Left lung (tissue), 10 donors: ENCODE data around the gene CDS2. TPM values are rescaled to one million over a fixed set of nuclear protein-coding genes. Genes with fewer than 3 reads are reported as not detected.

Source experiments
- ATAC-seq: fragments of 200-7000 bp; cut with Tn5 transposase; one replicate; pipeline ENCODE4 v1.9.1; 2020; ENCODE audit warnings: moderate library complexity
- DNase-seq, 4 donors: peaks; one replicate each; pipeline ENCODE4 v3.0.0-alpha.2; 2013 to 2020
- H3K27ac ChIP-seq, 2 donors: fragments of 200-600 bp; sonication (generic) in 1 of 2; one replicate each; pipeline versions ENCODE4 v1.5.0 to v1.8.0; 2020 to 2021
- H3K27me3 ChIP-seq, 2 donors: fragments of 200-600 bp; sonication (generic) in 1 of 2; one replicate each; pipeline versions ENCODE4 v1.5.0 to v1.8.0; 2020 to 2021
- H3K36me3 ChIP-seq, 2 donors: fragments of 200-600 bp; sonication (generic) in 1 of 2; one replicate each; pipeline versions ENCODE4 v1.5.0 to v1.8.0; 2020 to 2021
- H3K4me1 ChIP-seq, 2 donors: fragments of 200-600 bp; one replicate each; pipeline ENCODE4 v1.8.0; 2021
- H3K4me3 ChIP-seq, 2 donors: fragments of 200-600 bp; sonication (generic) in 1 of 2; one replicate each; pipeline versions ENCODE4 v1.5.0 to v1.8.0; 2020 to 2021; ENCODE audit warnings: mild to moderate bottlenecking in 1 of 2
- H3K9me3 ChIP-seq, 2 donors: fragments of 200-600 bp; sonication (generic) in 1 of 2; one replicate each; pipeline versions ENCODE4 v1.5.0 to v1.8.0; 2020 to 2021
- intact Hi-C, 2 donors: fragments of 100-400 bp; cut with DNase I; formaldehyde crosslinking; loops; one replicate each; pipeline versions ENCODE4 v1.11.2 to v1.14.2; 2022
- polyA plus RNA-seq, 6 donors: library from polyadenylated mRNA; unstranded; fragments of 120-200 nt; gene quantifications; one replicate each; pipeline ENCODE4 v1.2.1, GENCODE V29; 2013; ENCODE audit not compliant: insufficient read length in 6 of 6
- total RNA-seq, 2 donors: library from RNA; stranded (reverse); fragmentation: NEBNext Ultra II Directional; extraction: Animal tissue kit (Norgen Biotek cat#: 25700); gene quantifications; one replicate each; pipeline ENCODE4 v1.2.1, GENCODE V29; 2021
- TF ChIP-seq, protein P1 (sequence below), 2 donors: fragments of 200-600 bp; sonication (generic) in 1 of 2; IDR thresholded peaks; one replicate each; pipeline versions ENCODE4 v1.5.0 to v1.8.0; 2021; ENCODE audit warnings: antibody characterized with exemption in 2 of 2
- donor health status: DM: no; HTN: yes; CAD: no.
- donor health status: DM: no; HTN: no; CAD: no.

Gene CDS2
- total and polyA plus RNA-seq, 8 donors: 26.7 to 61.0 (median 30.4) TPM

DNA sequence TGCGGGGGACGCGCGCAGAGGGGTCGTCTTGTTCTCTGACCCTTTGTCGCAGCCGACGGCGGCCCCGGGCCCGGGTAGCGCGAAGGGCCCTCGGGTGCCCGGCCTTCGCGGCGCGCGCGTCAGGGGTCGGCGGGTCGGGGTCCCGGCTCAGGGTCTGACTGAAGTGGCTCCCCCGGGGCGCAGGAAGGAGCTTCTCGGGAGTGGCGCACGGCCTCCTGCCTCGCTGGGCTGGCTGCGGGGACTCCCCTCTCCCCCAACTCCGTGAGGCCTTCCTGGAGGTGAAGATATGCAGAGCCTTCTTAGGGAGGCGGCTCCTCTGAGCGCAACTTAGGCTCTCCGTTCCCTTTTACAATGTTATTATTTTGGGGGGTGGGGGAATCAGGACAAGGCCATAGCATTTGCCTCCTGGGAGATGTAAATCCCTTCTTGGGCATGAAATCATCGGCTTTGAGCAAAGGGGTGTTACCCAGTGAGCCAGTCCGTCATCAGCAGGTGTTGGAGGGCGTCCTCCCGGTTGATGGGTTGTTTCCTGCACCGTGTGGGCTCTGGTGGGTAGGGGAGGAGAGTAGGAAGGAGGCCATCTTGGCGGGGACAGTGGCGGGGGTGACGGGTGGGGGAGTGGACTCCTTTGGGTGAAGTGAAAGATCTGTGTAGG lies 523 bp downstream of the CDS2 start:
- Histone ChIP-seq H3K4me3 (peak overlapping the region; percentile 93 to 94), H3K9me3 (no peaks in the 10 kb centered on the region), H3K36me3 (no peaks in the 10 kb centered on the region), H3K27me3 (no peaks in the 10 kb centered on the region), H3K27ac (peak overlapping the region; percentile 93 to 97), H3K4me1 (peaks cover 14 to 33% of the 10 kb centered on the region in 2 donors)
- DNase-seq (peak; percentile 46 to 92 (median 72)), ATAC-seq (peak; percentile 16)
- TF ChIP-seq, protein P1, sequence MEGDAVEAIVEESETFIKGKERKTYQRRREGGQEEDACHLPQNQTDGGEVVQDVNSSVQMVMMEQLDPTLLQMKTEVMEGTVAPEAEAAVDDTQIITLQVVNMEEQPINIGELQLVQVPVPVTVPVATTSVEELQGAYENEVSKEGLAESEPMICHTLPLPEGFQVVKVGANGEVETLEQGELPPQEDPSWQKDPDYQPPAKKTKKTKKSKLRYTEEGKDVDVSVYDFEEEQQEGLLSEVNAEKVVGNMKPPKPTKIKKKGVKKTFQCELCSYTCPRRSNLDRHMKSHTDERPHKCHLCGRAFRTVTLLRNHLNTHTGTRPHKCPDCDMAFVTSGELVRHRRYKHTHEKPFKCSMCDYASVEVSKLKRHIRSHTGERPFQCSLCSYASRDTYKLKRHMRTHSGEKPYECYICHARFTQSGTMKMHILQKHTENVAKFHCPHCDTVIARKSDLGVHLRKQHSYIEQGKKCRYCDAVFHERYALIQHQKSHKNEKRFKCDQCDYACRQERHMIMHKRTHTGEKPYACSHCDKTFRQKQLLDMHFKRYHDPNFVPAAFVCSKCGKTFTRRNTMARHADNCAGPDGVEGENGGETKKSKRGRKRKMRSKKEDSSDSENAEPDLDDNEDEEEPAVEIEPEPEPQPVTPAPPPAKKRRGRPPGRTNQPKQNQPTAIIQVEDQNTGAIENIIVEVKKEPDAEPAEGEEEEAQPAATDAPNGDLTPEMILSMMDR (IDR thresholded peaks at IDR 0.05): no peak
- intact Hi-C loops: loop anchor here in 1 of 2 donors (5.0 kb wide), 1 partner anchor 65 kb away; no protein-coding TSS in a partner anchor

DNA sequence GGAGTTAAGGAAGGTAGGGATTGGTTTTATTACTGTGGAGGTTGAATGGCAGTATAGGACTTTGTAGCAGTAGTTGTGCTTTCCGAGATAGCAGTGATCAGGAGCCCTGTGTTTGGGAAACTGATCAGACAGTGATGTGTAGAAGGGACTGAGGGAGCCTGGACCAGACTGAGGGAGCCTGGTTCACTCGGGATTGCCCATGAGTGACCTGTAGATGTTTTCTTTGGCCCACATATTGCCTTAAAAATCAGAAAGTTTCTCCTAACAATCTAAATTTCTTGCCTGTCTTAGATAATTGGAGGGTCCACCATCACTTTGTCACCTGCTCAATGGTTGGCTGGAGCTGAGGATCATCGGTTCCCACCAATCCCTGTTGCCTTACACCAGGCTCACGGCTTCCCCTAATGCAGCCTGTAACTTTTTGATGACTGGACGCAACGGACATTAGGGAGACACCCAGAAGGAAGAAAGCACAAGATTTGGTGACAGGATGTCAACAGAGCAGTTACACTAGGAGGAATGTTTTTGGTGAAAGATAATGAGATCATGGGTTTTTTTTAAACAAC lies 1.1 kb downstream of the CDS2 start:
- TF ChIP-seq, protein P1 (IDR thresholded peaks at IDR 0.05): no peak
- Histone ChIP-seq H3K36me3 (no peaks in the 10 kb centered on the region), H3K27ac (peak overlapping the region; percentile 93 to 97), H3K4me1 (peaks cover 14 to 33% of the 10 kb centered on the region in 2 donors), H3K4me3 (peak overlapping the region; percentile 93 to 94), H3K9me3 (no peaks in the 10 kb centered on the region), H3K27me3 (no peaks in the 10 kb centered on the region)
- intact Hi-C loops: loop anchor here in 1 of 2 donors (5.0 kb wide), 1 partner anchor 64 kb away; no protein-coding TSS in a partner anchor
- DNase-seq (no peak), ATAC-seq (no peak)

DNA sequence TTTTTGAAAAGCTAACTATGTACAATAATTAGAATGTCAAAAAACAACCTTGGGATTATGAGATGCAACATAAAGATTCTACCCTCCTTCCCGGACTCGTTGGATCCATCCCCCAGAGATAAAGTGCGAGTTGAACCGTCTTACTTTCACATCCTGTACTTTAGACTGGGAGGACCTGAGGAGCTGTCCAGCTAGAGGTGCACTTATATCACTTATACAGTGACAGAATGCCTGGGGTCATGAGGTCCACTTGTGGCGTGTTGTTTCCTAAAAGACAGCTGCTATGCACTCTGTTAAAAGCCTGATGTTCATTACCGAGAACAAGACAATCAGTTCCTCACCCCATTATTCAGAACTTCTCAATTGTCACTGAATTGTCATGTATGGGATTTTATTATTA lies 2.1 kb downstream of the CDS2 start:
- no peak for DNase-seq
- ATAC-seq: no peak
- Histone ChIP-seq H3K27me3 (no peaks in the 10 kb centered on the region), H3K4me3 (peak overlapping the region in 1 of 2 donors; percentile 94), H3K27ac (peak overlapping the region in 1 of 2 donors; percentile 97), H3K36me3 (no peaks in the 10 kb centered on the region), H3K9me3 (no peaks in the 10 kb centered on the region), H3K4me1 (peaks cover 14 to 39% of the 10 kb centered on the region in 2 donors)
- TF ChIP-seq, protein P1 (IDR thresholded peaks at IDR 0.05): no peak
- intact Hi-C loops: loop anchor here in 1 of 2 donors (5.0 kb wide), 1 partner anchor 63 kb away; no protein-coding TSS in a partner anchor

DNA sequence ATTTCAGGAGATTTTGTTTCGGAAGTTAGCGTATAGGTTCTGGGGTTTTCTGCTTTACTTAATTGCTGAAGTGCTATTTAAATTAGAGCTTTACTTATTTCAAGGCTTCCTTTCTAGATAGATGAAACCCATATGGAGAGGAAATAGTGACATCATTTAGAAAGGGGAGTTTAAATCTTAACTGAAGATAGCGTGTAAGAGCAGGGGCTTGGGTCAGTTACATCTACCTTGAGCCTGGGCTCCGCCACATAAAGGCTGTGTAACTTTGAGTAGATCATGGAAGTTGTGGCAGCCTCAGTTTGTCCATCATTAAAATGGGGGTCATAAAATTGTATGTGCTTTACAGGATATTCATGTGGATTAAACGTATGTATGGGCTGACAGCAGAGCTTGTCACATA lies 4.7 kb downstream of the CDS2 start:
- Histone ChIP-seq H3K27me3 (no peaks in the 10 kb centered on the region), H3K9me3 (no peaks in the 10 kb centered on the region), H3K27ac (no peak overlapping the region), H3K4me1 (peaks cover 19 to 40% of the 10 kb centered on the region in 2 donors), H3K4me3 (no peak overlapping the region), H3K36me3 (no peaks in the 10 kb centered on the region)
- intact Hi-C loops: no loop called here
- TF ChIP-seq, protein P1 (IDR thresholded peaks at IDR 0.05): no peak
- ATAC-seq (no peak), DNase-seq (no peak)

DNA sequence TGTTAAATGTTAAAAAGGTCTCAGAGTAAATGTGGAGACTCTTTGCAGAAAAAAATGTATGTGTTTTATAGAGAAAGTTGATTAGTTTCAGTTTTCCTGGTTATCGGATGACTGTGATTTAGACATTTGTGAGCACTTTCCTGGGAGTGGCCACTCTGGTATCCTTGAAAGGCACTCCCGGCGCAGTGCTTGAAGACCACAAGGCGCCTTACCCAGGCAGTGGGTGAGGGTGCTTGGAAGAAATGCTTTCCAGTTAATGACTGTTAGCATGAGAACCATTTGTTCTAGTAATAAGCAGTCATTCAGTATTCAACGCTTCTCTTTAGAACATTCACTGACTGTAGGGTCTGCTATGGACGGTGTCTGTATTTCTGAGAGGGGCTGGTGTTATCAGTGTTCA lies 7.2 kb downstream of the CDS2 start:
- H3K27me3 ChIP-seq: no peaks in the 10 kb centered on the region
- TF ChIP-seq, protein P1 (IDR thresholded peaks at IDR 0.05): no peak
- H3K9me3 ChIP-seq: no peaks in the 10 kb centered on the region
- no peak overlapping the region for H3K4me3 ChIP-seq
- DNase-seq: peak in 1 of 4 donors; percentile 63
- no peaks in the 10 kb centered on the region for H3K36me3 ChIP-seq
- peaks cover 9 to 26% of the 10 kb centered on the region in 2 donors for H3K4me1 ChIP-seq
- intact Hi-C loops: no loop called here
- ATAC-seq: peak; percentile 97
- peak overlapping the region in 1 of 2 donors; percentile 16 for H3K27ac ChIP-seq
